ENCODE measurements around the gene TEF.

TEF gene

GRCh38 chr22:41345807-41346335 lies 35.9 kb upstream of the TEF start:
- TF ChIP-seq, protein P1, sequence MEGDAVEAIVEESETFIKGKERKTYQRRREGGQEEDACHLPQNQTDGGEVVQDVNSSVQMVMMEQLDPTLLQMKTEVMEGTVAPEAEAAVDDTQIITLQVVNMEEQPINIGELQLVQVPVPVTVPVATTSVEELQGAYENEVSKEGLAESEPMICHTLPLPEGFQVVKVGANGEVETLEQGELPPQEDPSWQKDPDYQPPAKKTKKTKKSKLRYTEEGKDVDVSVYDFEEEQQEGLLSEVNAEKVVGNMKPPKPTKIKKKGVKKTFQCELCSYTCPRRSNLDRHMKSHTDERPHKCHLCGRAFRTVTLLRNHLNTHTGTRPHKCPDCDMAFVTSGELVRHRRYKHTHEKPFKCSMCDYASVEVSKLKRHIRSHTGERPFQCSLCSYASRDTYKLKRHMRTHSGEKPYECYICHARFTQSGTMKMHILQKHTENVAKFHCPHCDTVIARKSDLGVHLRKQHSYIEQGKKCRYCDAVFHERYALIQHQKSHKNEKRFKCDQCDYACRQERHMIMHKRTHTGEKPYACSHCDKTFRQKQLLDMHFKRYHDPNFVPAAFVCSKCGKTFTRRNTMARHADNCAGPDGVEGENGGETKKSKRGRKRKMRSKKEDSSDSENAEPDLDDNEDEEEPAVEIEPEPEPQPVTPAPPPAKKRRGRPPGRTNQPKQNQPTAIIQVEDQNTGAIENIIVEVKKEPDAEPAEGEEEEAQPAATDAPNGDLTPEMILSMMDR (IDR thresholded peaks at IDR 0.05; ENCODE audit: insufficient read depth, missing control alignments), result no peak
- DNase-seq (ENCODE audit: insufficient read length, low spot score) (no peak), FAIRE-seq (no peak)

DNA sequence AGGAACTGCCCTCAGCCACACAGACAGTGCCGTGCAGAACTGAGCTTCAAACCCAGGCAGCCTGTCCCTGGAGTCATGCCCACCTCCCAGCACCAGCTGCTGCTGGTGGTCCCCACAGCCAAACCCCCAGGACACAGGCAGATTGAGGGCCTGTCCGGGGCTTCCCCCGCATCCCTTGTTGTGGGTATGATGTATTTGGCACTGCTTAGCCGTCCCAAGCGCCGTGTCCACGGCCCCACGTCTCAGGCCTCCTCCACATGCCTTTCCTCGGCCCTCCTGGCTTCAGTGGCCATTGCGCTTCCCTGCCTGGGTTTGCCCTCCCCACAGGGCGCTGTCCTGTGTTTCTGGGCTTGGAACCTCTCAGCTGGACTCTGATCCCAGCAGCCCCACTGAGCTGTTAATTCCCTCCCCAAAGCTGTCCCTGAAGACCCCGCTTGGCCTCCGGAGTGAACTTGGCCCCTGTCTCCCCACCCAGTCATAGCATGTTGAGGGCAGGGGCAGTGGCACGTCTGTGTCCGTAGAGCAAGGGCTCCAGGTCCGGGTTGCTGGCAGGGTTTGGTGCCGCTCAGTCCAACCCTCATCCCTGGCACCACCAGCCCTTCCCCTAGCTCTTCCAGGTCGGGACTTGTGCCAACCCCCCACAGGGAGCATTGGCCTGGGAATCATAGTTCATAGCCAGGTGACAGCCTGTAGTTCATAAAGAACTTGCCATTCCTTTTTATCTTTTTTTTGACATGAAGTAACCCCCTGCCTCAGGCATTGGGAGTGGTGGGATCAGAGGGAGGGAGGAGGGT lies 34.5 kb upstream of the TEF start:
- DNase-seq (ENCODE audit: insufficient read length, low spot score) (no peak), FAIRE-seq (no peak)
- TF ChIP-seq, protein P1 (IDR thresholded peaks at IDR 0.05; ENCODE audit: insufficient read depth, missing control alignments), result no peak

- FAIRE-seq, result no peak
Observed at GRCh38 chr22:41348964-41349484, 32.7 kb upstream of the TEF start.

DNA sequence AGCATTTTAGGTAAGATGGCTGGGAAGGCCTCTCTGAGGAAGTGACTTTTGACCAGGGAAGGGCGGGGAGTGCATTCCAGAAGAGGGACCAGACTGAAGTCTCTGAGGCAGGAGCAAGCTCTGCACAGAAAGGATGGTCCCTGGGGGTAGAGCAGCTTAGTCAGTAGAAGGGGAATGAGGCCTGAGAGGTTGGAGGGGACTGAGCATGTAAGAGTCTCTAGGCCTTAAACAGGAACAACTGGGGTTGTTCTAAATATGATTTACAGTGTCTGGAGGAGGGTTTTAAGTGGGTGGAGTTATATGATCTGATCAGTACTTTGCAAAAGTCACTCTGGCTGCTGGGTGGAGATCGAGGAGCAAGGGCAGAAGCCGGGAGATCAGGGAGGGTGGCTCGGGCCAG lies 31.7 kb upstream of the TEF start:
- TF ChIP-seq, protein P1 (IDR thresholded peaks at IDR 0.05; ENCODE audit: insufficient read depth, missing control alignments), result no peak
- FAIRE-seq (no peak), DNase-seq (ENCODE audit: insufficient read length, low spot score) (no peak)

More at GRCh38 chr22:41348964-41349484, 32.7 kb upstream of the TEF start:
- no peak for DNase-seq (ENCODE audit: insufficient read length, low spot score)
- TF ChIP-seq, protein P1 (IDR thresholded peaks at IDR 0.05; ENCODE audit: insufficient read depth, missing control alignments), result no peak

DNA sequence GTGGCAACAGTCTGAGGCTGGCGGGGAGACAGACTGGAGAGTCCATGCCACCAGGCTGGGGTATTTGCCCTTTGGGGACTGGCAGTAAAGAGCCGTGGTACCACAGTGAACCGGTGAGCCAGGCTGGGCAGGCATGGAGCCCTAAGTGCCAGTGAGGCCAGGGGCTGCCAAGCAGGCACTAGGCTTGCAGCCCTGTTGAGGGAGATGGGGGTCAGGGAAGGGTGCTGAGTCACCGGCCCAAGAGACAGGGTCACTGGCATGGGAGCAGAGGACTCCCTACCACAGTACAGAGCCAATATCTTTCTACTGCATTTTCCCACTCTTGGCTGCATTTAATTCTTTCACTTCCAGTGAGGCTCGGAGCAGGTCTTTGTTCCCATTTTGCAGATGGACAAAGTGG lies 30.7 kb upstream of the TEF start:
- no peak for FAIRE-seq
- DNase-seq (ENCODE audit: insufficient read length, low spot score), result no peak
- TF ChIP-seq, protein P1 (IDR thresholded peaks at IDR 0.05; ENCODE audit: insufficient read depth, missing control alignments), result no peak

DNA sequence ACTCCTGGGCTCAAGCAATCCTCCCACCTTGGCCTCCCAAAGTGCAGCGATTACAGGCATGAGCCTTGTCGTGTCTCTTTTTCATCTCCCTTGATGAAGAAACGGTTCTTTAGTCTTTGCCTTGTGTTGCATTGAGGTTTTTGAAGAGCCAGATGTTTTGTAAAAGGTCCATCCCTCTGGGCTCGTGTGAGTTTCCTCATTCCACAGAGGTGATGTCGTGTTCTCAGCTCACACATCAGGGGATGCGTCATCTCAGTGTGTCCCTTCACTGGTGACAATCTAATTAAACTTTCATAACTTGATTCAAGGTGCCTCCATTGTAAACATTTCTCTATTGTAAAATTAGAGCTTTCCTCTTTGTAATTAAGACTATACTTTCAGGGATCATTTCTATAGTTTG lies 29.7 kb upstream of the TEF start:
- TF ChIP-seq, protein P1 (IDR thresholded peaks at IDR 0.05; ENCODE audit: insufficient read depth, missing control alignments), result no peak

More for the DNA sequence above, 29.7 kb upstream of the TEF start:
- FAIRE-seq (no peak), DNase-seq (ENCODE audit: insufficient read length, low spot score) (no peak)
